HCT116 (cell line): ENCODE measurements around the gene NAA80. TPM values are rescaled to one million over a fixed set of nuclear protein-coding genes. Genes with fewer than 3 reads are reported as not detected.

Experiments used
- ATAC-seq: fragments of 200-7000 bp; cut with Tn5 transposase; 2 replicates; pipeline ENCODE4 v1.9.1; 2020; ENCODE audit warnings: mild to moderate bottlenecking, moderate library complexity
- BruUV-seq: library from RNA; stranded (reverse); fragments of 400-500 nt; replicated peaks from 2 replicates; lab custom pipeline; 2021; lab: Mats Ljungman, UMichigan
- CTCF ChIA-PET: fragments of 300-600 bp; sonication (Branson Sonifier 250); formaldehyde crosslinking; loops from one replicate; lab custom pipeline; 2021; ENCODE audit warnings: antibody characterized with exemption; lab: Charles Lee
- POLR2A ChIA-PET: fragments of 300-600, 350-600 bp; sonication (Branson Sonifier 250); formaldehyde crosslinking; loops from one replicate; lab custom pipeline; 2021; ENCODE audit warnings: antibody characterized with exemption; lab: Charles Lee
- RAD21 ChIA-PET, 2 experiments: fragments of 300-600 bp; sonication (Branson Sonifier 250); formaldehyde crosslinking; loops; one replicate each; lab custom pipeline; 2023; ENCODE audit warnings: low total read pairs in 2 of 2; ENCODE audit not compliant: uncharacterized antibody in 2 of 2, unreplicated experiment in 2 of 2, low non-redundant PET in 1 of 2; lab: Charles Lee
- DNase-seq: peaks from one replicate; pipeline ENCODE4 v3.0.0-alpha.2; 2010; ENCODE audit warnings: low read depth, low spot score
- H2AFZ ChIP-seq: fragments of 200-600 bp; shearing (Covaris generic), sonication (generic); 2 replicates; pipeline ENCODE4 v1.6.1; 2017; ENCODE audit warnings: low read depth, mixed run types, mixed read lengths, antibody characterized with exemption, low read length; ENCODE audit not compliant: poor library complexity, severe bottlenecking
- H3K27ac ChIP-seq: 2 replicates; pipeline ENCODE4 v1.5.1; 2012; ENCODE audit warnings: low read depth, low read length
- H3K27me3 ChIP-seq: fragments of 200-600 bp; sonication (generic); 2 replicates; pipeline ENCODE4 v1.6.1; 2016; ENCODE audit warnings: mixed run types, low read length, mixed read lengths; ENCODE audit not compliant: insufficient read depth
- H3K36me3 ChIP-seq, 2 experiments: fragments of 200-500 bp in 1 of 2; fragments of 200-600 bp in 1 of 2; sonication (Bioruptor generic) in 1 of 2; sonication (generic) in 1 of 2; 2 replicates each; pipeline versions ENCODE4 v1.5.1 to v1.6.1; 2014 to 2016; ENCODE audit warnings: low read length in 2 of 2, inconsistent platforms in 1 of 2, mixed read lengths in 1 of 2, mixed run types in 1 of 2; ENCODE audit not compliant: insufficient read depth in 2 of 2, control insufficient read depth in 1 of 2
- H3K4me1 ChIP-seq, 2 experiments: fragments of 200-600 bp in 1 of 2; sonication (generic) in 1 of 2; 2 replicates each; pipeline versions ENCODE4 v1.5.1 to v1.6.1; 2012 to 2017; ENCODE audit warnings: low read length in 2 of 2, inconsistent platforms in 1 of 2, mild to moderate bottlenecking in 1 of 2, mixed read lengths in 1 of 2, mixed run types in 1 of 2, moderate library complexity in 1 of 2; ENCODE audit not compliant: insufficient read depth in 2 of 2, control insufficient read depth in 1 of 2
- H3K4me2 ChIP-seq: fragments of 200-600 bp; sonication (generic); 2 replicates; pipeline ENCODE4 v1.6.1; 2017; ENCODE audit warnings: mixed run types, low read length, mixed read lengths
- H3K4me3 ChIP-seq, 2 experiments: fragments of 200-600 bp in 1 of 2; sonication (generic) in 1 of 2; replicated peaks in 1 of 2; 2 replicates each; pipeline ENCODE4 v1.5.1; 2011 to 2016; ENCODE audit warnings: low read length in 2 of 2, control low read depth in 1 of 2, low read depth in 1 of 2, mild to moderate bottlenecking in 1 of 2, mixed read lengths in 1 of 2, mixed run types in 1 of 2
- H3K79me2 ChIP-seq: fragments of 200-600 bp; sonication (generic); 2 replicates; pipeline ENCODE4 v1.6.1; 2017; ENCODE audit warnings: mild to moderate bottlenecking, mixed run types, low read length, moderate library complexity, mixed read lengths; ENCODE audit not compliant: insufficient read depth
- H3K9ac ChIP-seq: fragments of 200-600 bp; sonication (generic); 2 replicates; pipeline ENCODE4 v1.6.1; 2016; ENCODE audit warnings: low read length, mixed read lengths
- H3K9me2 ChIP-seq: fragments of 200-600 bp; sonication (generic), shearing (Covaris generic); 2 replicates; pipeline ENCODE4 v1.6.1; 2017; ENCODE audit warnings: mixed run types, mild to moderate bottlenecking, moderate library complexity; ENCODE audit not compliant: insufficient read depth
- H3K9me3 ChIP-seq, 2 experiments: fragments of 200-500 bp in 1 of 2; fragments of 200-600 bp in 1 of 2; sonication (Bioruptor generic) in 1 of 2; sonication (generic) in 1 of 2; 2 replicates each; pipeline ENCODE4 v1.6.1; 2014 to 2017; ENCODE audit warnings: low read length in 2 of 2, mixed read lengths in 2 of 2, inconsistent platforms in 1 of 2, low read depth in 1 of 2, mild to moderate bottlenecking in 1 of 2, mixed run types in 1 of 2, moderate library complexity in 1 of 2; ENCODE audit not compliant: control insufficient read depth in 1 of 2, insufficient read depth in 1 of 2
- H4K20me1 ChIP-seq: fragments of 200-600 bp; sonication (generic), shearing (Covaris generic); 2 replicates; pipeline ENCODE4 v1.6.1; 2017; ENCODE audit warnings: mixed run types, mild to moderate bottlenecking, moderate library complexity; ENCODE audit not compliant: insufficient read depth
- ATF3 ChIP-seq: IDR thresholded peaks from 2 replicates; pipeline ENCODE4 v1.6.1; 2012
- CEBPB ChIP-seq: IDR thresholded peaks from 2 replicates; pipeline ENCODE4 v1.6.1; 2012; ENCODE audit warnings: low read depth
- ELF1 ChIP-seq: IDR thresholded peaks from 2 replicates; pipeline ENCODE4 v1.6.1; 2012; ENCODE audit warnings: low read depth, borderline replicate concordance
- EZH2 ChIP-seq: fragments of 200-600 bp; sonication (generic); IDR thresholded peaks from 2 replicates; pipeline ENCODE4 v1.6.1; 2017; ENCODE audit warnings: antibody characterized with exemption, mixed run types
- POLR2AphosphoS5 ChIP-seq: IDR thresholded peaks from 2 replicates; pipeline ENCODE4 v1.6.1; 2011; ENCODE audit warnings: mild to moderate bottlenecking, low read depth, low read length, moderate library complexity
- RAD21 ChIP-seq: IDR thresholded peaks from 2 replicates; pipeline ENCODE4 v1.6.1; 2012; ENCODE audit warnings: low read depth, mild to moderate bottlenecking
- REST ChIP-seq: IDR thresholded peaks from 2 replicates; pipeline ENCODE4 v1.6.1; 2012; ENCODE audit warnings: low read depth
- SIN3A ChIP-seq: IDR thresholded peaks from 2 replicates; pipeline ENCODE4 v1.6.1; 2012; ENCODE audit warnings: low read depth
- SP1 ChIP-seq: IDR thresholded peaks from 2 replicates; pipeline ENCODE4 v1.6.1; 2012; ENCODE audit warnings: low read depth
- SRF ChIP-seq: IDR thresholded peaks from 2 replicates; pipeline ENCODE4 v1.6.1; 2012; ENCODE audit warnings: low read depth
- TCF7L2 ChIP-seq: IDR thresholded peaks from 2 replicates; pipeline ENCODE4 v1.7.0; 2011; ENCODE audit warnings: borderline replicate concordance, inconsistent platforms; ENCODE audit not compliant: insufficient read depth, insufficient read length; ENCODE audit errors: extremely low read depth
- ZBTB33 ChIP-seq: IDR thresholded peaks from 2 replicates; pipeline ENCODE4 v1.6.1; 2011; ENCODE audit warnings: mild to moderate bottlenecking, low read length, moderate library complexity; ENCODE audit not compliant: insufficient replicate concordance; ENCODE audit errors: extremely low read depth
- intact Hi-C: fragments of 100-400 bp; cut with micrococcal nuclease; formaldehyde crosslinking; loops from 2 replicates; pipeline ENCODE4 v1.10.0; 2022
- total RNA-seq: library from RNA; stranded (reverse); gene quantifications from one replicate; pipeline ENCODE4 v1.2.1, GENCODE V29; 2021; ENCODE audit not compliant: unreplicated experiment

Gene NAA80
- total RNA-seq, 1 experiment from 2014 or later = 21.3 TPM

- TF ChIP-seq REST (no peak), RAD21 (no peak), ATF3 (no peak), CEBPB (no peak), ZBTB33 (no peak), SRF (no peak), TCF7L2 (no peak)
Measured at GRCh38 chr3:50297384-50297775, 1.8 kb downstream of the NAA80 start (continued).

DNA sequence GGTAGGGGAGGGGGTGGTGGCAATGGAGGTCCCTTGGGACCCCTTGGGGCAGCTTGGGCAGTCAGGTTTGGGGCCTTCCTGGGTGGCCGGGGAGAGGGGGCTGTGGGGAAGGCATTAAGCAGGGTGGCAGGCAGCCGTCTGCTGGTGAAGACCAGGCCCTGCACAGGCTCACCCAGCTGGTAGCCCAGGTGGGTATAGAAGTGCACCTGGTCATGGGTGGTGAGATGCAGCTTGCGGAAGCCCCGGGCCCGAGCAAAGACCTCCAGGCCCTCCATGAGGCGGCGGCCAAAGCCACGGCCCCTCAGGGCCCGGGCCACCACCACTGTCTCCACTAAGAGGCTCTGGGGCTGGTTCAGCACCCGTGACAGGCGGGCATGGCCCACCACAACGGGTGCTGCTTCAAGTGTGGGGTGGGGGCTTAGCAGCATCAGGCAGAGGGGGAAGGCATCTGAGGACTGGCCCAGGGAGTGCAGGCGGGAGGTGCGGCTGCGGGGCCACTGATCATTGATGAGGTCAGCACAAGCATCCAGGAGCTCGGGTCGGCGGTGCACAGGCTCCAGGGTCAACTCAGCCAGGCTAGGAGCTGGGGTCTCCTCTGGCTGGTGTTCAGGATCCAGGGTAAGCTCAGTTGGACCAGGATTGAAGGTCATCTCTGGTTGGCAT is 2.4 kb downstream of the NAA80 start:
- H4K20me1 ChIP-seq = no peaks in the 10 kb centered on the region
- ChIA-PET RAD21 (no interaction called here), POLR2A (interaction anchor here (1.2 kb wide), 1 partner anchor 61 kb away, joined by 3 read pairs; the partner anchor contains the start of gene GNAI2), CTCF (no interaction called here)
- DNase-seq (no peak), ATAC-seq (no peak)
- H3K9me3 ChIP-seq = no peaks in the 10 kb centered on the region
- H3K27me3 ChIP-seq = no peaks in the 10 kb centered on the region
- no peaks in the 10 kb centered on the region for H3K9me2 ChIP-seq
- intact Hi-C loops = no loop called here
- H3K27ac ChIP-seq = no peak overlapping the region
- no peak overlapping the region for H3K4me3 ChIP-seq
- no TSS peak for BruUV-seq
- H2AFZ ChIP-seq = no peak overlapping the region
- peaks cover 14 to 39% of the 10 kb centered on the region in 2 experiments for H3K4me1 ChIP-seq
- H3K4me2 ChIP-seq = no peak overlapping the region
- H3K36me3 ChIP-seq = no peaks in the 10 kb centered on the region
- H3K79me2 ChIP-seq = peaks cover 6% of the 10 kb centered on the region
- H3K9ac ChIP-seq = no peak overlapping the region
- no peak for TF ChIP-seq ATF3
- TF ChIP-seq SP1 = no peak
- no peak for TF ChIP-seq RAD21
- no peak for TF ChIP-seq POLR2AphosphoS5
- TF ChIP-seq SIN3A = no peak
- TF ChIP-seq EZH2 = no peak
- TF ChIP-seq ELF1 = no peak
- TF ChIP-seq SRF = no peak
- no peak for TF ChIP-seq REST
